A204.1 (cell line): ENCODE measurements around the gene DBNDD1.

Experiments used
- FAIRE-seq: peaks from 2 replicates; lab custom pipeline; 2012; peaks lifted over from hg19 to GRCh38; lab: Jason Lieb, UNC

The DBNDD1 gene

GRCh38 chr16:90035902-90036301 lies 16.6 kb upstream of the DBNDD1 start:
- FAIRE-seq: no peak

- no peak for FAIRE-seq
These were observed 15.2 kb upstream of the DBNDD1 start for GRCh38 chr16:90034504-90034903.

- FAIRE-seq: no peak
These were observed 14.1 kb upstream of the DBNDD1 start for GRCh38 chr16:90033387-90033786.

GRCh38 chr16:90032674-90033331 lies 13.5 kb upstream of the DBNDD1 start:
- FAIRE-seq: no peak

GRCh38 chr16:90031931-90032673 lies 12.8 kb upstream of the DBNDD1 start:
- FAIRE-seq: no peak

- FAIRE-seq: no peak
These were observed 12.1 kb upstream of the DBNDD1 start for GRCh38 chr16:90031186-90031930.

GRCh38 chr16:90028985-90029384 lies 9.7 kb upstream of the DBNDD1 start:
- FAIRE-seq: no peak

- no peak for FAIRE-seq
These were observed 8.4 kb upstream of the DBNDD1 start for GRCh38 chr16:90027611-90028010.

- no peak for FAIRE-seq
These were observed 6.9 kb upstream of the DBNDD1 start for GRCh38 chr16:90026135-90026534.

- no peak for FAIRE-seq
These were observed 3.8 kb upstream of the DBNDD1 start for GRCh38 chr16:90023078-90023447.

GRCh38 chr16:90022209-90023077 lies 3.2 kb upstream of the DBNDD1 start:
- FAIRE-seq: no peak

- FAIRE-seq: no peak
These were observed 1.7 kb upstream of the DBNDD1 start for GRCh38 chr16:90020838-90021382.

GRCh38 chr16:90020260-90020837 lies 1.1 kb upstream of the DBNDD1 start:
- FAIRE-seq: no peak

- FAIRE-seq: no peak
These were observed 445 bp upstream of the DBNDD1 start for GRCh38 chr16:90019543-90020259.

- FAIRE-seq: no peak
These were observed 982 bp downstream of the DBNDD1 start for GRCh38 chr16:90018297-90018651.

GRCh38 chr16:90016339-90016950 lies 2.8 kb downstream of the DBNDD1 start:
- FAIRE-seq: no peak

GRCh38 chr16:90015586-90016338 lies 3.5 kb downstream of the DBNDD1 start:
- FAIRE-seq: no peak

GRCh38 chr16:90012991-90013745 lies 6.1 kb downstream of the DBNDD1 start:
- no peak for FAIRE-seq

- no peak for FAIRE-seq
These were observed 7.3 kb downstream of the DBNDD1 start for GRCh38 chr16:90011908-90012501.
